ENCODE results near the gene AGBL5. TPM values are rescaled to one million over a fixed set of nuclear protein-coding genes. Genes with fewer than 3 reads are reported as not detected.

Gene AGBL5
- total RNA-seq, 1 donor from 2014 or later, result 18.9 TPM

DNA sequence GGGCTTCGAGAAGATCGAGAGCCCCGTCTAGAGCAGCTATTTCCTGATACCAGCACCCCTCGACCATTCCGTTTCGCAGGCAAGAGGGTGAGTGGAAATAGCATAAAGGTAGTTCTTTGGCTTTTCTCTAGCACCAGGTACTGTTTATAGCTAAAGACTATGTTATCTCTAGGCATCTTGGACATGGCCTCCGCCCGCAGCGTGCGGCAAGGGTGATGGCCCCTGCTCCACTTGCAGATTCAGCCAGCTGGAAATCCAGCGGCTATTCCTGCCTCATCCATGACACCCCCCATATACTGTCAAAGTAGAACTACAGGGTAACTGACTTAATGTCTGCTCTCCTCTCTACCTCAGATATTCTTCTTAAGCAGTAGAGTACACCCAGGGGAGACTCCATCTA lies 3.3 kb downstream of the AGBL5 start:
- ATAC-seq (no peak), DNase-seq (no peak)
- Histone ChIP-seq H3K27ac (no peak overlapping the region), H3K9me3 (no peaks in the 10 kb centered on the region), H3K4me3 (no peak overlapping the region), H3K4me1 (peaks cover 8% of the 10 kb centered on the region), H3K36me3 (peaks cover 59% of the 10 kb centered on the region), H3K27me3 (ENCODE audit: low read depth) (no peaks in the 10 kb centered on the region)
- TF ChIP-seq, protein P1, sequence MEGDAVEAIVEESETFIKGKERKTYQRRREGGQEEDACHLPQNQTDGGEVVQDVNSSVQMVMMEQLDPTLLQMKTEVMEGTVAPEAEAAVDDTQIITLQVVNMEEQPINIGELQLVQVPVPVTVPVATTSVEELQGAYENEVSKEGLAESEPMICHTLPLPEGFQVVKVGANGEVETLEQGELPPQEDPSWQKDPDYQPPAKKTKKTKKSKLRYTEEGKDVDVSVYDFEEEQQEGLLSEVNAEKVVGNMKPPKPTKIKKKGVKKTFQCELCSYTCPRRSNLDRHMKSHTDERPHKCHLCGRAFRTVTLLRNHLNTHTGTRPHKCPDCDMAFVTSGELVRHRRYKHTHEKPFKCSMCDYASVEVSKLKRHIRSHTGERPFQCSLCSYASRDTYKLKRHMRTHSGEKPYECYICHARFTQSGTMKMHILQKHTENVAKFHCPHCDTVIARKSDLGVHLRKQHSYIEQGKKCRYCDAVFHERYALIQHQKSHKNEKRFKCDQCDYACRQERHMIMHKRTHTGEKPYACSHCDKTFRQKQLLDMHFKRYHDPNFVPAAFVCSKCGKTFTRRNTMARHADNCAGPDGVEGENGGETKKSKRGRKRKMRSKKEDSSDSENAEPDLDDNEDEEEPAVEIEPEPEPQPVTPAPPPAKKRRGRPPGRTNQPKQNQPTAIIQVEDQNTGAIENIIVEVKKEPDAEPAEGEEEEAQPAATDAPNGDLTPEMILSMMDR (IDR thresholded peaks at IDR 0.05), result no peak
- intact Hi-C loops (cut with DNase I), result no loop called here

DNA sequence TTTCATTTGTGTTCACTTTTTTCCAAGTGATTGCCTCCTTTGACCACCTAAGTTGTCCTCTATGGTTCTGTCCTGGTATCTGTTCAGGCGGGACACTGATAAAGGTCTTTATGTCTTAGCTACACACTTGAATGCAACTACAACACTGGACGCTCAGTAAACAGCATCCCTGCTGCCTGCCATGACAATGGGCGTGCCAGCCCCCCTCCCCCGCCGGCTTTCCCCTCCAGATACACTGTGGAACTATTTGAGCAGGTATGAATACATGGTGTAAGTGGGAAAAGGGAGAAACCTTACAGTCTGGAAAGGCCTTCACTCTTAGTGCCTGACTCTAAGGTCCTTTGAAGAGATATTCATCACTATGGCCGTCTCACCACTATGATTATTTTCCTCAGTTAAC lies 5.7 kb downstream of the AGBL5 start:
- H3K4me1 ChIP-seq, result peaks cover 2% of the 10 kb centered on the region
- H3K4me3 ChIP-seq, result no peak overlapping the region
- DNase-seq (no peak), ATAC-seq (no peak)
- no peak overlapping the region for H3K27ac ChIP-seq
- TF ChIP-seq, protein P1 (IDR thresholded peaks at IDR 0.05), result no peak
- intact Hi-C loops (cut with DNase I), result no loop called here
- no peaks in the 10 kb centered on the region for H3K9me3 ChIP-seq
- peaks cover 66% of the 10 kb centered on the region for H3K36me3 ChIP-seq
- no peaks in the 10 kb centered on the region for H3K27me3 ChIP-seq (ENCODE audit: low read depth)

DNA sequence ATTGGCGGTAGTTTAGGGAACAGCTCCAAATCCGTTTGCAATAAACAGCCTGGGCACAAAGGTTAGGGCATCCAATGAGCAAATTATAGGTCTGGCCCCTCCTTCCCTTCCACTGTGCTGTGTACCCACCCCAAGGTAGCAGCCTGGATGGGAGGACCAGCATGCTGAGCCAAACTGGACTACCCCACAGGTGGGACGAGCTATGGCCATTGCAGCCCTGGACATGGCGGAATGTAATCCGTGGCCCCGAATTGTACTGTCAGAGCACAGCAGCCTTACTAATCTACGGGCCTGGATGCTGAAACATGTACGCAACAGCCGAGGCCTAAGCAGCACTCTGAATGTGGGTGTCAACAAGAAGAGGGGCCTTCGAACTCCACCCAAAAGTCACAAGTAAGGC lies 6.7 kb downstream of the AGBL5 start:
- Histone ChIP-seq H3K4me3 (no peak overlapping the region), H3K36me3 (peaks cover 66% of the 10 kb centered on the region), H3K9me3 (no peaks in the 10 kb centered on the region), H3K4me1 (no peaks in the 10 kb centered on the region), H3K27me3 (ENCODE audit: low read depth) (no peaks in the 10 kb centered on the region), H3K27ac (no peak overlapping the region)
- DNase-seq, result no peak
- peak in 1 of 2 donors; percentile 19 for ATAC-seq
- TF ChIP-seq, protein P1 (IDR thresholded peaks at IDR 0.05), result no peak
- intact Hi-C loops (cut with DNase I), result no loop called here

DNA sequence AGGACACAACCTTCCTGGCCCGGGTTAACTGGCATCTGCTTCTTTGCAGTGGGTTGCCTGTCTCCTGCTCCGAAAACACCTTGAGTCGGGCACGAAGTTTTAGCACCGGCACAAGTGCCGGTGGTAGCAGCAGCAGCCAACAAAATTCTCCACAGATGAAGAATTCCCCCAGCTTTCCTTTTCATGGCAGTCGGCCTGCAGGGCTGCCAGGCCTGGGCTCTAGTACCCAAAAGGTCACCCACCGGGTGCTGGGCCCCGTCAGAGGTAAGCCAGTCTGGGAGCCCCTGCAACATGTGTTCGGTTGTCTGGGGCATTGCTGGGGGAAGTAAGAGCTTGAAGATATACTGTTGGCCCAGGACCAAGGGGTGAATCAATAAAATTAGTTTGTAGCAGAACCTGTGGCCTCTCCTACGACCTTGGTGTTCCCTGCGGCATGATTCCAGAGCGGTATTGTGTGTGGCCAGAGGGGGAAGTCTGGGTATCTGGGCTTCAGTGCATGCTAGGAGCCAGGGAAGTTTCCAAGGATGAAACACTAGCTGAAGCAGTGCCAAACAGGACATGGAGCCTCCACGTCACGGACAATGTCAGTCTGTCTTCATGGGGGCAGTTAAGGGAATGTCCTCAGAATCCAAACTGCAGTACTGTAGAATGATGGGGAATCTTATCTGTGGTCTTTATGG lies 7.8 kb downstream of the AGBL5 start:
- ATAC-seq, result no peak
- H3K9me3 ChIP-seq, result no peaks in the 10 kb centered on the region

DNA sequence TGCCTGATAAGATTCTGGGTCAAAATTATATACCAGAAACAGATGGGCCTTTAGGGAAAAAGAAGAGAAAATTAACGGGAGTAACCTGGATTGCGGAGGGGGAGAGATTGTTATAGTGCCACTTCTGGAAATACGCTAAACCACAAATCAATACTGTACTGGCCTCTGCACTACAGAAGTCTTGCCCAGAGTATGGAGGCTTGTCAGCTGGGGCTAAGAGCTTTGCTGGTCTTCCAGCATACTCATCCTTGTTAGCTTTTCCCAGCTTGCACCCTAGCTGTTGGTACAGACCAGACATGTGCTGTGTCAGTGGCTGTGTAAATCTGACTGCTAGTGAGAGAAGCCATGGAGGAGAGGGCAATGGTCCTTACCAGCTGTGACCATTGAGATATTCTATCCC lies 8.9 kb downstream of the AGBL5 start:
- Histone ChIP-seq H3K9me3 (no peaks in the 10 kb centered on the region), H3K4me1 (peaks cover 7% of the 10 kb centered on the region), H3K36me3 (peaks cover 55% of the 10 kb centered on the region), H3K27me3 (ENCODE audit: low read depth) (no peaks in the 10 kb centered on the region), H3K4me3 (no peak overlapping the region), H3K27ac (no peak overlapping the region)
- ATAC-seq, result no peak
- intact Hi-C loops (cut with DNase I), result no loop called here
- DNase-seq, result no peak
- TF ChIP-seq, protein P1 (IDR thresholded peaks at IDR 0.05), result no peak

More for the DNA sequence above, 7.8 kb downstream of the AGBL5 start:
- TF ChIP-seq, protein P1 (IDR thresholded peaks at IDR 0.05), result no peak
- intact Hi-C loops (cut with DNase I), result no loop called here
- Histone ChIP-seq H3K4me1 (peaks cover 7% of the 10 kb centered on the region), H3K27ac (no peak overlapping the region), H3K36me3 (peaks cover 58% of the 10 kb centered on the region), H3K27me3 (ENCODE audit: low read depth) (no peaks in the 10 kb centered on the region), H3K4me3 (no peak overlapping the region)
- no peak for DNase-seq

All from lower lobe of right lung (tissue), 2 donors.